GM19438 (cell line): Measurements from ENCODE around the gene EPS8L2.
"Not testable (repeated sequence)": the region's sequence is repeated elsewhere in the genome, so short reads cannot be mapped to it uniquely, and the experiment has no call there.

ENCODE experiments used
- ATAC-seq: cut with Tn5 transposase; IDR thresholded peaks from one replicate; pipeline ENCODE4 v1.9.1; 2021; ENCODE audit warnings: low read depth; ENCODE audit not compliant: unreplicated experiment

The EPS8L2 gene

GRCh38 chr11:723120-723883, 17.3 kb downstream of the EPS8L2 start:
- no peak for ATAC-seq

- ATAC-seq, result no peak
These were observed 18.2 kb downstream of the EPS8L2 start for GRCh38 chr11:724049-724777.

- no peak for ATAC-seq
These were observed 18.9 kb downstream of the EPS8L2 start for GRCh38 chr11:724778-725386.

GRCh38 chr11:725624-726202, 19.7 kb downstream of the EPS8L2 start:
- ATAC-seq, result no peak

GRCh38 chr11:726278-727220, 20.5 kb downstream of the EPS8L2 start:
- ATAC-seq, result no peak

GRCh38 chr11:727281-727701, 21.3 kb downstream of the EPS8L2 start:
- ATAC-seq, result no peak

GRCh38 chr11:727859-728748, 22.1 kb downstream of the EPS8L2 start:
- ATAC-seq, result no peak

GRCh38 chr11:728901-729491, 23.0 kb downstream of the EPS8L2 start:
- ATAC-seq, result no peak

- ATAC-seq, result no peak
These were observed 23.6 kb downstream of the EPS8L2 start for GRCh38 chr11:729492-730074.

GRCh38 chr11:733072-733471, 27.0 kb downstream of the EPS8L2 start:
- ATAC-seq, result no peak

GRCh38 chr11:734541-734940, 28.5 kb downstream of the EPS8L2 start:
- ATAC-seq, result not testable (repeated sequence)

- ATAC-seq, result no peak
These were observed 31.3 kb downstream of the EPS8L2 start for GRCh38 chr11:737366-737765.

GRCh38 chr11:737899-738298, 31.9 kb downstream of the EPS8L2 start:
- not testable (repeated sequence) for ATAC-seq

- no peak for ATAC-seq
These were observed 36.1 kb downstream of the EPS8L2 start for GRCh38 chr11:742156-742546.

- no peak for ATAC-seq
These were observed 36.7 kb downstream of the EPS8L2 start for GRCh38 chr11:742571-743201.

GRCh38 chr11:745428-745827, 39.4 kb downstream of the EPS8L2 start:
- ATAC-seq, result no peak

- no peak for ATAC-seq
These were observed 40.5 kb downstream of the EPS8L2 start for GRCh38 chr11:746289-747157.
